K562 (cell line): ENCODE measurements around the gene CSNK1A1. TPM values are rescaled to one million over a fixed set of nuclear protein-coding genes. Genes with fewer than 3 reads are reported as not detected.

Source experiments
- ATAC-seq: fragments of 200-7000 bp; cut with Tn5 transposase; 3 replicates; pipeline ENCODE4 v1.9.1; 2020; ENCODE audit warnings: moderate library complexity
- BruUV-seq: library from RNA; stranded (reverse); fragments of 400-500 nt; replicated peaks from 2 replicates; lab custom pipeline; 2021; lab: Mats Ljungman, UMichigan
- CTCF ChIA-PET: fragments of 300-600 bp; formaldehyde crosslinking; extraction: SDS; loops from one replicate; lab custom pipeline; 2021; ENCODE audit warnings: low intra/inter-chr PET ratio; lab: Yijun Ruan, JAX
- POLR2A ChIA-PET: fragments of 300-600, 350-650 bp; sonication (Branson Sonifier 250); formaldehyde crosslinking; extraction: SDS; loops from one replicate; lab custom pipeline; 2021; ENCODE audit warnings: antibody characterized with exemption, inconsistent platforms; lab: Yijun Ruan, JAX
- DNase-seq, 4 experiments: peaks; one replicate each; pipeline versions ENCODE4 v3.0.0 to v3.0.0-alpha.2; 2011 to 2018; ENCODE audit warnings: low spot score in 3 of 4, mixed read lengths in 3 of 4; ENCODE audit errors: extremely low read depth in 1 of 4
- FAIRE-seq: peaks from 2 replicates; lab custom pipeline; 2011; peaks lifted over from hg19 to GRCh38; lab: Jason Lieb, UNC
- H2AFZ ChIP-seq: 2 replicates; pipeline ENCODE4 v1.6.0; 2011; ENCODE audit warnings: low read depth, low read length, control low read depth, inconsistent platforms
- H3K27ac ChIP-seq: fragments of 200-600 bp; 3 replicates; pipeline ENCODE4 v1.8.0; 2011; ENCODE audit warnings: low read depth, mild to moderate bottlenecking, control low read depth, inconsistent platforms, low read length, moderate library complexity, mixed read lengths; ENCODE audit errors: extremely low read depth
- H3K27me3 ChIP-seq, 2 experiments: fragments of 300-600 bp in 1 of 2; 2 replicates in 1 of 2; 3 replicates in 1 of 2; pipeline versions ENCODE4 v1.6.0 to v1.8.0; 2011; ENCODE audit warnings: inconsistent platforms in 2 of 2, low read length in 2 of 2, mild to moderate bottlenecking in 1 of 2, mixed read lengths in 1 of 2, moderate library complexity in 1 of 2; ENCODE audit not compliant: control insufficient read depth in 2 of 2, insufficient read depth in 2 of 2
- H3K36me3 ChIP-seq: fragments of 300-600 bp; 3 replicates; pipeline ENCODE4 v1.8.0; 2011; ENCODE audit warnings: mild to moderate bottlenecking, low read length, inconsistent platforms; ENCODE audit not compliant: control insufficient read depth, insufficient read depth
- H3K4me1 ChIP-seq, 2 experiments: fragments of 200-600 bp in 1 of 2; replicated peaks in 1 of 2; 2 replicates in 1 of 2; 3 replicates in 1 of 2; pipeline versions ENCODE4 v1.5.1 to v1.8.0; 2011; ENCODE audit warnings: inconsistent platforms in 2 of 2, low read length in 2 of 2, mild to moderate bottlenecking in 1 of 2, mixed read lengths in 1 of 2, moderate library complexity in 1 of 2; ENCODE audit not compliant: control insufficient read depth in 2 of 2, insufficient read depth in 2 of 2
- H3K4me2 ChIP-seq: 2 replicates; pipeline ENCODE4 v1.6.1; 2011; ENCODE audit warnings: low read length, control low read depth, inconsistent platforms, mixed read lengths; ENCODE audit not compliant: insufficient read depth
- H3K4me3 ChIP-seq: fragments of 200-600 bp; sonication (generic), shearing (Covaris generic); 2 replicates; pipeline ENCODE4 v1.5.1; 2016; ENCODE audit warnings: control low read depth, inconsistent platforms
- H3K79me2 ChIP-seq: fragments of 200-600 bp; 3 replicates; pipeline ENCODE4 v1.8.0; 2011; ENCODE audit warnings: low read length, inconsistent platforms; ENCODE audit not compliant: control insufficient read depth, insufficient read depth
- H3K9ac ChIP-seq, 2 experiments: 2 replicates each; pipeline versions ENCODE4 v1.6.0 to v1.6.1; 2011; ENCODE audit warnings: low read depth in 2 of 2, low read length in 2 of 2, control low read depth in 1 of 2, inconsistent platforms in 1 of 2, mild to moderate bottlenecking in 1 of 2, mixed read lengths in 1 of 2; ENCODE audit not compliant: insufficient read depth in 1 of 2
- H3K9me1 ChIP-seq: one replicate; pipeline ENCODE4 v1.6.0; 2011; ENCODE audit warnings: inconsistent platforms, mild to moderate bottlenecking, low read length, moderate library complexity; ENCODE audit not compliant: control insufficient read depth, insufficient read depth
- H3K9me3 ChIP-seq: replicated peaks from 2 replicates; pipeline ENCODE4 v1.5.1; 2011; ENCODE audit warnings: low read depth, low read length, inconsistent platforms; ENCODE audit not compliant: control insufficient read depth, insufficient read depth
- H4K20me1 ChIP-seq: replicated peaks from 2 replicates; pipeline ENCODE4 v1.6.1; 2011; ENCODE audit warnings: low read length, inconsistent platforms, mixed read lengths; ENCODE audit not compliant: control insufficient read depth, insufficient read depth
- C11orf30 ChIP-seq: fragments of 450-650 bp; IDR thresholded peaks from 2 replicates; pipeline ENCODE4 v1.6.1; 2016; ENCODE audit warnings: low read depth, mild to moderate bottlenecking
- CBFA2T3 ChIP-seq: fragments of 450-650 bp; IDR thresholded peaks from 2 replicates; pipeline ENCODE4 v1.6.1; 2017
- CBX5 ChIP-seq: IDR thresholded peaks from 2 replicates; pipeline ENCODE4 v1.6.1; 2014; ENCODE audit warnings: low read depth, borderline replicate concordance
- CEBPG ChIP-seq, 3 experiments: fragments of 200-800 bp in 1 of 3; sonication (Bioruptor generic) in 1 of 3; sonication (generic) in 1 of 3; formaldehyde crosslinking in 1 of 3; IDR thresholded peaks in 2 of 3; conservative IDR thresholded peaks in 1 of 3; 2 replicates each; pipeline versions ENCODE4 v1.6.1 to v1.8.0; 2016 to 2022; ENCODE audit warnings: missing compliant biosample characterization in 2 of 3, missing genetic modification characterization in 2 of 3, mild to moderate bottlenecking in 1 of 3, missing genetic modification reagents in 1 of 3
- GABPA ChIP-seq: fragments of 200-800 bp; sonication (Bioruptor generic); conservative IDR thresholded peaks from 2 replicates; pipeline ENCODE4 v1.6.1; 2016; ENCODE audit warnings: low read depth, missing genetic modification characterization, missing compliant biosample characterization
- HMBOX1 ChIP-seq: sonication (generic); IDR thresholded peaks from 2 replicates; pipeline ENCODE4 v1.6.1; 2016
- JUNB ChIP-seq: fragments of 450-650 bp; formaldehyde crosslinking; conservative IDR thresholded peaks from 2 replicates; pipeline ENCODE4 v1.4.0; 2020; ENCODE audit warnings: mild to moderate bottlenecking
- LCOR ChIP-seq: sonication (generic); formaldehyde crosslinking; IDR thresholded peaks from 2 replicates; pipeline ENCODE4 v1.8.0; 2022; ENCODE audit warnings: mild to moderate bottlenecking, missing genetic modification reagents
- RFX1 ChIP-seq: fragments of 450-650 bp; IDR thresholded peaks from 2 replicates; pipeline ENCODE4 v1.6.1; 2016; ENCODE audit warnings: mild to moderate bottlenecking, moderate library complexity
- SAFB2 ChIP-seq: fragments of 200-400 bp; formaldehyde crosslinking; IDR thresholded peaks from 2 replicates; pipeline ENCODE4 v1.6.1; 2018; ENCODE audit warnings: borderline replicate concordance, low read length, low read depth, moderate library complexity; ENCODE audit not compliant: severe bottlenecking
- SMARCA4 ChIP-seq: fragments of 450-650 bp; IDR thresholded peaks from 2 replicates; pipeline ENCODE4 v1.6.1; 2016
- SRSF1 ChIP-seq: fragments of 200-400 bp; formaldehyde crosslinking; IDR thresholded peaks from 2 replicates; pipeline ENCODE4 v1.6.1; 2017; ENCODE audit warnings: mild to moderate bottlenecking, low read depth, low read length, moderate library complexity
- THRA ChIP-seq: fragments of 450-650 bp; IDR thresholded peaks from 2 replicates; pipeline ENCODE4 v1.6.1; 2017; ENCODE audit warnings: mild to moderate bottlenecking, moderate library complexity
- ZC3H4 ChIP-seq: sonication (generic); formaldehyde crosslinking; IDR thresholded peaks from 2 replicates; pipeline ENCODE4 v1.9.0; 2021; ENCODE audit warnings: missing genetic modification reagents, borderline replicate concordance
- ZFP91 ChIP-seq: sonication (generic); formaldehyde crosslinking; IDR thresholded peaks from 2 replicates; pipeline ENCODE4 v1.8.0; 2022; ENCODE audit warnings: mild to moderate bottlenecking, missing genetic modification reagents
- ZNF316 ChIP-seq: fragments of 450-650 bp; IDR thresholded peaks from 2 replicates; pipeline ENCODE4 v1.6.1; 2016
- in situ Hi-C: fragments of 300-500 bp; cut with MboI; formaldehyde crosslinking; loops from 4 replicates; pipeline ENCODE4 v1.15.0; 2018; ENCODE audit warnings: inconsistent platforms, mixed read lengths
- intact Hi-C: fragments of 100-400 bp; cut with micrococcal nuclease; formaldehyde crosslinking; loops from 2 replicates; pipeline ENCODE4 v1.14.2; 2022
- polyA plus RNA-seq, 8 experiments: library from polyadenylated mRNA; depleted of rRNA in 4 of 8; stranded (reverse) in 5 of 8; unstranded in 3 of 8; fragments of >200 nt; fragmentation: Nextera tagmentation in 2 of 8; fragmentation: Illumina TruSeq in 1 of 8; extraction: Ambion mirVana in 2 of 8; extraction: Trizol in 1 of 8; gene quantifications; 2 replicates each; pipeline versions ENCODE4 v1.2.1 to v1.2.3, GENCODE V29; 2011 to 2014; ENCODE audit warnings: inconsistent platforms in 1 of 8, missing spikeins in 1 of 8
- total RNA-seq, 7 experiments: library from RNA; depleted of rRNA in 6 of 7; stranded (reverse); fragments of >200 nt in 6 of 7; fragmentation: Illumina TruSeq in 2 of 7; extraction: Trizol in 2 of 7; gene quantifications; 2 replicates each; pipeline versions ENCODE4 v1.2.1 to v1.2.3, GENCODE V29; 2011 to 2021; ENCODE audit warnings: low replicate concordance in 1 of 7

CSNK1A1 gene
- total and polyA plus RNA-seq, 9 of the 15 experiments (the other 6 are each of a cell fraction or from before 2014, with no cell fraction given), result 49.1 to 196 (median 154) TPM

- no peak for TF ChIP-seq GABPA (tag)
- TF ChIP-seq CBX5, result no peak
- TF ChIP-seq LCOR, result no peak
- no peak for TF ChIP-seq ZFP91 (CRISPR knock-in tag)
- TF ChIP-seq SAFB2, result no peak
- TF ChIP-seq, all 486 proteins: peak for 0
Measured at GRCh38 chr5:149521739-149522685, 29.2 kb downstream of the CSNK1A1 start (continued).

GRCh38 chr5:149519601-149520000 lies 31.6 kb downstream of the CSNK1A1 start:
- ChIA-PET POLR2A (interaction anchor here (1.3 to 2.7 kb wide), 3 partner anchors 8 to 41 kb away, joined by 3 to 12 read pairs (median 6); no protein-coding TSS in a partner anchor), CTCF (no interaction called here)
- no peak overlapping the region for H2AFZ ChIP-seq
- H4K20me1 ChIP-seq, result no peaks in the 10 kb centered on the region; the same call in 1 of the 2 replicates
- no peak overlapping the region for H3K9ac ChIP-seq
- peaks cover 98% of the 10 kb centered on the region for H3K79me2 ChIP-seq
- BruUV-seq, result no TSS peak
- H3K4me3 ChIP-seq, result no peak overlapping the region
- peaks cover 91% of the 10 kb centered on the region for H3K36me3 ChIP-seq
- DNase-seq, result no peak
- intact Hi-C loops, result no loop called here
- no peaks in the 10 kb centered on the region for H3K9me3 ChIP-seq
- no peaks in the 10 kb centered on the region for H3K27me3 ChIP-seq
- no peaks in the 10 kb centered on the region for H3K9me1 ChIP-seq
- no peak for FAIRE-seq
- H3K4me2 ChIP-seq, result no peak overlapping the region; the same call in 1 of the 2 replicates
- peak overlapping the region; percentile 40; the same call in 1 of the 3 replicates for H3K27ac ChIP-seq
- ATAC-seq, result peak; percentile 17; the same call in 2 of the 3 replicates
- peaks cover 0 to 15% of the 10 kb centered on the region in 2 experiments; a peak in 3 of 5 replicates for H3K4me1 ChIP-seq
- in situ Hi-C loops, result no loop called here
- TF ChIP-seq C11orf30, result peak; percentile 81
- no peak for TF ChIP-seq SMARCA4
- no peak for TF ChIP-seq ZC3H4 (CRISPR knock-in tag)
- 0 out of 2 replicates have a peak, but pooled peaks have one; percentile 24 for TF ChIP-seq HMBOX1
- no peak for TF ChIP-seq SRSF1
- TF ChIP-seq JUNB, result no peak
- no peak for TF ChIP-seq CEBPG (CRISPR knock-in tag; IDR thresholded peaks at IDR 0.05)
- no peak for TF ChIP-seq CEBPG (tag; conservative IDR thresholded peaks at IDR 0.05 in 1 of 2, IDR thresholded peaks at IDR 0.05 in 1 of 2)
- TF ChIP-seq THRA, result no peak
- TF ChIP-seq RFX1, result peak; percentile 11; the same call in 1 of the 2 replicates
- 0 out of 2 replicates have a peak, but pooled peaks have one; percentile 26 for TF ChIP-seq CBFA2T3
- peak; percentile 91 for TF ChIP-seq ZNF316
